ENCODE measurements around the gene MAP3K2.

The MAP3K2 gene

GRCh38 chr2:127387655-127388422 is at the start of gene MAP3K2:
TSS of gene MAP3K2 (minus strand) at chr2:127387975. CDS start at chr2:127343129, 44,846 bp downstream.
- DNase-seq: peak; percentile 99

GRCh38 chr2:127437056-127437455 is 49.3 kb upstream of the MAP3K2 start:
- DNase-seq: no peak

GRCh38 chr2:127434515-127434914 is 46.7 kb upstream of the MAP3K2 start:
- DNase-seq: no peak

GRCh38 chr2:127431408-127432023 is 43.7 kb upstream of the MAP3K2 start:
- no peak for DNase-seq

- no peak for DNase-seq
Measured at GRCh38 chr2:127429844-127430425, 42.2 kb upstream of the MAP3K2 start.

GRCh38 chr2:127429291-127429690 is 41.5 kb upstream of the MAP3K2 start:
- DNase-seq: no peak

GRCh38 chr2:127428815-127429109 is 41.0 kb upstream of the MAP3K2 start:
- no peak for DNase-seq

- no peak for DNase-seq
Measured at GRCh38 chr2:127428057-127428814, 40.5 kb upstream of the MAP3K2 start.

GRCh38 chr2:127427376-127428056 is 39.7 kb upstream of the MAP3K2 start:
- no peak for DNase-seq

GRCh38 chr2:127426501-127427354 is 39.0 kb upstream of the MAP3K2 start:
- no peak for DNase-seq

- DNase-seq: no peak
Measured at GRCh38 chr2:127425540-127426490, 38.0 kb upstream of the MAP3K2 start.

GRCh38 chr2:127424598-127425520 is 37.1 kb upstream of the MAP3K2 start:
- DNase-seq: no peak

GRCh38 chr2:127423880-127424279 is 36.1 kb upstream of the MAP3K2 start:
- DNase-seq: no peak

- no peak for DNase-seq
Measured at GRCh38 chr2:127423478-127423843, 35.7 kb upstream of the MAP3K2 start.

GRCh38 chr2:127422559-127423477 is 35.0 kb upstream of the MAP3K2 start:
- DNase-seq: no peak

GRCh38 chr2:127421871-127422558 is 34.2 kb upstream of the MAP3K2 start:
- no peak for DNase-seq

GRCh38 chr2:127421116-127421800 is 33.5 kb upstream of the MAP3K2 start:
- DNase-seq: no peak
